Measurements from ENCODE around the gene TOP3A. TPM values are rescaled to one million over a fixed set of nuclear protein-coding genes. Genes with fewer than 3 reads are reported as not detected.

TOP3A gene
- total RNA-seq, 1 experiment from 2014 or later: 31.3 TPM

DNA sequence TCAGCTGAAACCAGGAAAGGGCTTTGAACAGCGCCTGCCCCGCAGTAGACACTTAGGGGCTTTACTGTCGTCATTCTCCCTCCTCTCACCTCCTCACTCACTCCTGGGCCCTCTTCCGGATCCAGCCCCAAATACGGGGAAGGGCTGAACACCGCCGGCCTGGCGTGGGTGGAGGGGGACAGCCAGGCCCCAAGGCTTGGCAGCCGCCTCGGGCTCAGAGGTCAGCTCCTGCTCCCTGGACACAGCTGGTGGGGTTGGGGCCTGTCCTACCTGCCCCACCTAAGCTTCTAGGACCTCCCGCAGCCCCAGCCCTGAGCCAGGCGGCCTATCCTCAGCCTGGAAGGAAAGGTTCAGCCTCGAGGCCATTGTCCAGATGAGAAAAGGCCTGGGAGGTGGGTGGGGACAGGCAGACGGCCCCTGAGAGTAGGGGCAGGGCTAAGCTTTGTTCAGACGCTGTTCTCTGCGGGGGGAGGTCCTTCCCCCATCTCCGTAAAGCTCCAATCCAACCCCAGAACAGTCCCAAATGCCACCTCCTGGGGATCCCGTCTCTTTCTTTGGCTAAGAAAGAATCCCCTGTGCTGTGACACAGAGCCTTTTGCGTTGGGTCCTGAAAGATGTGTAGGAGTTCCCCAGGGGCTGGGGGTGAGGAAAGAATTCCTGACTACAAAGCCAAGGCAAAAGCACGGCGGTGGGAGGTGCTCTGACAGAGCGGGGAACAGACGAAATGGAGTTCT is 90.2 kb downstream of the TOP3A start:
- in situ Hi-C loops (cut with HindIII; ENCODE audit: low sequenced_read_pairs): no loop called here
- peak; percentile 35 for DNase-seq (ENCODE audit: low spot score)

DNA sequence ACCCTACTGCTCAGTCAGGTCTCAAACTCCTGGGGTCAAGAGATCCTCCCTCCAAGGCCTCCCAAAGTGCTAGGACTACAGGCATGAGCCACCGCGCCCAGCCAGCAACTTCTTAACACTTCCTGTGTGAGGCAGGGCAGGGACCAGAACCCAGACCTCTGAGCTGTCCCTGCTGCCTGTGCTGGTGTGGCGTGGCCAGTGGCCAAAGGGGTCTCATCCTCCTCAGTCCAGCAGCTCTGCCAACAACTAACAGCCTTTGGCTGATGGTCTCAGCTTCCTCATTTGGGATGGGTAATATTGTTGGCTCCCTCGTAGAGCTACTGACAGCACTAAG is 90.8 kb downstream of the TOP3A start:
- in situ Hi-C loops (cut with HindIII; ENCODE audit: low sequenced_read_pairs): no loop called here
- no peak for DNase-seq (ENCODE audit: low spot score)

Other genes starting within 250 kb of the TOP3A start
- gene DRG2, start 227.0 kb downstream of the TOP3A start, total RNA-seq (2014; rRNA removed; shearing (Covaris generic)): 33.2 and 41.0 TPM in 2 replicates
- not detected in 2 replicates for gene MYO15A, start 206.2 kb downstream of the TOP3A start, total RNA-seq (2014; rRNA removed; shearing (Covaris generic))
- 85.0 and 116 TPM in 2 replicates for gene ALKBH5, start 131.2 kb downstream of the TOP3A start, total RNA-seq (2014; rRNA removed; shearing (Covaris generic))
- 67.1 and 74.6 TPM in 2 replicates for gene LLGL1, start 89.4 kb downstream of the TOP3A start, total RNA-seq (2014; rRNA removed; shearing (Covaris generic))
- gene FLII, start 56.3 kb downstream of the TOP3A start, total RNA-seq (2014; rRNA removed; shearing (Covaris generic)): 321 and 446 TPM in 2 replicates
- gene MIEF2, start 54.3 kb downstream of the TOP3A start, total RNA-seq (2014; rRNA removed; shearing (Covaris generic)): 20.5 and 22.0 TPM in 2 replicates
- 12.1 and 17.4 TPM in 2 replicates for gene SMCR8, start 299 bp upstream of the TOP3A start, total RNA-seq (2014; rRNA removed; shearing (Covaris generic))
- 71.6 and 81.5 TPM in 2 replicates for gene SHMT1, start 48.6 kb upstream of the TOP3A start, total RNA-seq (2014; rRNA removed; shearing (Covaris generic))
- gene EVPLL, start 62.8 kb upstream of the TOP3A start, total RNA-seq (2014; rRNA removed; shearing (Covaris generic)): not detected in 2 replicates
- not detected in 2 replicates for gene LGALS9C, start 161.8 kb upstream of the TOP3A start, total RNA-seq (2014; rRNA removed; shearing (Covaris generic))